GM21825 (cell line): ENCODE measurements around the gene SNX20.

Source experiments
- ATAC-seq: cut with Tn5 transposase; IDR thresholded peaks from one replicate; pipeline ENCODE4 v1.9.1; 2021; ENCODE audit warnings: mild to moderate bottlenecking, moderate library complexity; ENCODE audit not compliant: unreplicated experiment

SNX20 gene

GRCh38 chr16:50705436-50706110 lies 24.5 kb upstream of the SNX20 start:
- no peak for ATAC-seq

GRCh38 chr16:50704245-50704644 lies 23.1 kb upstream of the SNX20 start:
- no peak for ATAC-seq

- no peak for ATAC-seq
Measured at GRCh38 chr16:50702725-50703124, 21.6 kb upstream of the SNX20 start.

GRCh38 chr16:50699326-50700159 lies 18.4 kb upstream of the SNX20 start:
- no peak for ATAC-seq

- peak; percentile 34 for ATAC-seq
Measured at GRCh38 chr16:50697881-50698767, 17.0 kb upstream of the SNX20 start.

GRCh38 chr16:50697421-50697715 lies 16.3 kb upstream of the SNX20 start:
- ATAC-seq = no peak

GRCh38 chr16:50696575-50697420 lies 15.7 kb upstream of the SNX20 start:
- ATAC-seq = peak; percentile 55

- ATAC-seq = no peak
Measured at GRCh38 chr16:50696126-50696525, 15.0 kb upstream of the SNX20 start.

GRCh38 chr16:50695017-50696000 lies 14.2 kb upstream of the SNX20 start:
- no peak for ATAC-seq

GRCh38 chr16:50694206-50694605 lies 13.1 kb upstream of the SNX20 start:
- ATAC-seq = peak; percentile 24

- no peak for ATAC-seq
Measured at GRCh38 chr16:50692999-50693781, 12.1 kb upstream of the SNX20 start, which contains the start of gene NOD2. TSS of gene NOD2 (plus strand) at chr16:50693606. CDS start at chr16:50699496, 5,890 bp downstream.

- no peak for ATAC-seq
Measured at GRCh38 chr16:50692644-50692998, 11.5 kb upstream of the SNX20 start.

- no peak for ATAC-seq
Measured at GRCh38 chr16:50690177-50690576, 9.1 kb upstream of the SNX20 start.

GRCh38 chr16:50688867-50689266 lies 7.8 kb upstream of the SNX20 start:
- ATAC-seq = no peak

- ATAC-seq = no peak
Measured at GRCh38 chr16:50688083-50688482, 7.0 kb upstream of the SNX20 start.

- no peak for ATAC-seq
Measured at GRCh38 chr16:50685462-50686063, 4.5 kb upstream of the SNX20 start.

- no peak for ATAC-seq
Measured at GRCh38 chr16:50684823-50685461, 3.8 kb upstream of the SNX20 start.
